Naive thymus-derived CD4-positive, alpha-beta T cell (primary cell): ENCODE results near the gene PDCD1LG2. TPM values are rescaled to one million over a fixed set of nuclear protein-coding genes. Genes with fewer than 3 reads are reported as not detected.

Experiments
- ATAC-seq: fragments of 150-1000 bp; cut with Tn5 transposase; 2 replicates; pipeline ENCODE4 v1.10.0; 2021; ENCODE audit warnings: mild to moderate bottlenecking, moderate library complexity
- CTCF ChIA-PET: fragments of 350-600 bp; sonication (Branson Sonifier 250); formaldehyde crosslinking; loops from one replicate; lab custom pipeline; 2021; ENCODE audit warnings: antibody characterized with exemption; lab: Charles Lee
- POLR2A ChIA-PET: fragments of 350-600 bp; sonication (Branson Sonifier 250); formaldehyde crosslinking; loops from one replicate; lab custom pipeline; 2021; ENCODE audit warnings: antibody characterized with exemption, inconsistent platforms; lab: Charles Lee
- DNase-seq, 9 donors: peaks; one replicate each; pipeline versions ENCODE4 v3.0.0 to v3.0.0-alpha.2; 2020 to 2022; ENCODE audit warnings: mixed read lengths in 1 of 9
- H3K27ac ChIP-seq: one replicate; pipeline ENCODE4 v1.7.0; 2013; ENCODE audit warnings: mild to moderate bottlenecking, low read depth, low read length, moderate library complexity
- H3K27me3 ChIP-seq, 2 donors: one replicate each; pipeline ENCODE4 v1.7.0; 2013; ENCODE audit warnings: low read length in 2 of 2, mild to moderate bottlenecking in 2 of 2, moderate library complexity in 2 of 2; ENCODE audit not compliant: control insufficient read depth in 2 of 2, insufficient read depth in 2 of 2
- H3K36me3 ChIP-seq, 3 experiments: 1 replicate in 2 of 3; 2 replicates in 1 of 3; pipeline ENCODE4 v1.7.0; 2013; ENCODE audit warnings: low read length in 3 of 3, mild to moderate bottlenecking in 3 of 3, moderate library complexity in 1 of 3; ENCODE audit not compliant: insufficient read depth in 3 of 3, control insufficient read depth in 2 of 3
- H3K4me1 ChIP-seq, 2 donors: one replicate each; pipeline ENCODE4 v1.7.0; 2013; ENCODE audit warnings: low read length in 2 of 2, mild to moderate bottlenecking in 2 of 2, moderate library complexity in 1 of 2; ENCODE audit not compliant: control insufficient read depth in 2 of 2, insufficient read depth in 2 of 2
- H3K4me3 ChIP-seq: 2 replicates; pipeline ENCODE4 v1.7.0; 2013; ENCODE audit warnings: mild to moderate bottlenecking, low read length
- H3K9me3 ChIP-seq, 3 experiments: 1 replicate in 2 of 3; 2 replicates in 1 of 3; pipeline ENCODE4 v1.7.0; 2013; ENCODE audit warnings: low read length in 3 of 3; ENCODE audit not compliant: control insufficient read depth in 2 of 3
- H3K27ac Mint-ChIP-seq, 9 donors: one replicate each; pipeline ENCODE4 v1.8.0; 2020 to 2022; ENCODE audit warnings: mixed read lengths in 9 of 9, mild to moderate bottlenecking in 8 of 9, moderate library complexity in 5 of 9, inconsistent platforms in 2 of 9
- H3K27me3 Mint-ChIP-seq, 5 donors: one replicate each; pipeline ENCODE4 v1.8.0; 2021 to 2022; ENCODE audit warnings: mixed read lengths in 5 of 5, mild to moderate bottlenecking in 1 of 5
- H3K36me3 Mint-ChIP-seq, 5 donors: one replicate each; pipeline ENCODE4 v1.8.0; 2020 to 2022; ENCODE audit warnings: mixed read lengths in 5 of 5, mild to moderate bottlenecking in 3 of 5, inconsistent platforms in 1 of 5
- H3K4me1 Mint-ChIP-seq, 7 donors: one replicate each; pipeline ENCODE4 v1.8.0; 2020 to 2022; ENCODE audit warnings: mixed read lengths in 7 of 7, mild to moderate bottlenecking in 3 of 7, inconsistent platforms in 1 of 7
- H3K4me3 Mint-ChIP-seq, 10 donors: one replicate each; pipeline ENCODE4 v1.8.0; 2020 to 2022; ENCODE audit warnings: mild to moderate bottlenecking in 10 of 10, mixed read lengths in 10 of 10, moderate library complexity in 6 of 10, inconsistent platforms in 2 of 10
- H3K9me3 Mint-ChIP-seq, 11 donors: one replicate each; pipeline ENCODE4 v1.8.0; 2020 to 2022; ENCODE audit warnings: mixed read lengths in 11 of 11, mild to moderate bottlenecking in 4 of 11, inconsistent platforms in 1 of 11, moderate library complexity in 1 of 11
- intact Hi-C, 2 donors: fragments of 100-400 bp; cut with micrococcal nuclease; formaldehyde crosslinking; loops; one replicate each; pipeline ENCODE4 v1.15.1; 2023
- polyA plus RNA-seq, 2 donors: library from polyadenylated mRNA; unstranded; fragments of 300-500 nt; fragmentation: Illumina TruSeq; gene quantifications; one replicate each; pipeline ENCODE4 v1.2.3, GENCODE V29; 2021
- total RNA-seq, 6 experiments: library from RNA in 5 of 6; stranded (reverse) in 5 of 6; gene quantifications; 1 replicate in 5 of 6; 2 replicates in 1 of 6; pipeline ENCODE4 v1.2.3 and lab custom pipeline; 2021 to 2026

Gene PDCD1LG2
- total and polyA plus RNA-seq, 7 experiments from 2014 or later: 0.16 to 7.4 (median 0.32) TPM; not detected in 2

DNA sequence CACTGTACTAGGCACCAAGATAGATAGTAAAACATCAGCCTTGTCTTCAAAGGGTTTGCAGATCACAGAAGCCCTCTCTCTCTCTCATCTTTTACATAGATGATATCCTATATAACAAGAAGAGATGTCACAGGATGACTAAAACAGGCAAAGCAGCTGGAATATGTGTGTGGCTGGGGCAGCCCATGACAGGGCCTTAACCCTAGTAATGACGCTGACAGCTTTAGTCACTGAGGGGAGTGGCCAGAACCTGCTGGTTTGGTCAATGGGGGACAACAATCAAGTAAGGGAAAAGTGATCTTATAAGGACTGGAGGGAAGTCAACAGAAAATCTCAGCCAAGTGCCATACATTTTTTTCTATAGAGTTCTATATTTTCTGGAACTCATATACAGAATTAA lies 76.7 kb downstream of the PDCD1LG2 start:
- Mint-ChIP-seq H3K4me1 (peaks cover 25 to 66% (median 50%) of the 10 kb centered on the region in 7 donors), H3K27ac (peak overlapping the region; percentile 85 to 99 (median 97)), H3K36me3 (peaks cover 0 to 22% (median 0%) of the 10 kb centered on the region in 5 donors), H3K27me3 (peaks cover 0 to 7% (median 0%) of the 10 kb centered on the region in 5 donors), H3K9me3 (no peaks in the 10 kb centered on the region), H3K4me3 (peak overlapping the region in 8 of 10 donors; percentile 3 to 70 (median 58))
- intact Hi-C loops: loop anchor here (5.0 to 10.0 kb wide), 4 partner anchors 55 to 602 kb away; partner anchors contain the start of genes RLN1 (in 2 of the 2), JAK2 (in 1 of the 2) and RLN2 (in 1 of the 2)
- ChIA-PET CTCF (interaction anchor here (0.6 to 5.5 kb wide), 11 partner anchors 9 to 827 kb away, joined by 3 to 83 read pairs (median 4); partner anchors contain the start of genes CD274 and PLGRKT), POLR2A (interaction anchor here (0.7 to 7.0 kb wide), 13 partner anchors 12 to 349 kb away, joined by 3 to 82 read pairs (median 5); partner anchors contain the start of genes CD274, PLGRKT and RIC1)
- Histone ChIP-seq H3K27me3 (no peaks in the 10 kb centered on the region), H3K4me3 (no peak overlapping the region), H3K4me1 (peaks cover 24 to 32% of the 10 kb centered on the region in 2 donors), H3K27ac (peak overlapping the region; percentile 61), H3K36me3 (no peaks in the 10 kb centered on the region), H3K9me3 (no peaks in the 10 kb centered on the region)
- ATAC-seq (no peak), DNase-seq (peak in 1 of 9 donors; percentile 48)

DNA sequence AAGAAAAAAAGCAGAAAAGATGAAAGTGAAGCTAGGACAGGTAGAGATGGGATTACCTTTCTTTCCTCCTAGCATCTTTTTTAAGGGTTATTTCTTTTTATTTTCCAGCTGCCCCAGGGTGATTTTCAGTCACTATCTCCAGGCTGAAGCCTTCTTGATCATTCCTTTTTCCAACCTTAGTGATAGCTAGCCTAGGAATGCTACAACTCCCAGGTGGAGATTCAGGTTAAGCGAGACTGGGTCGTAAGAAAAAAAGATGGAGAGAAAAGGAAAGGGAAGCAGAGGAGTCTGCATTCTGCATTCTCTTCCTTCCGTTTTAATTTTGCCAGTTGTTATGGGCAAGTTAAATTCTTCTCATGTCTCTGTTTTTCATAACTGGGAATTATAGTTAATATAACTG lies 81.9 kb downstream of the PDCD1LG2 start:
- no peaks in the 10 kb centered on the region for H3K9me3 ChIP-seq
- ChIA-PET CTCF (no interaction called here), POLR2A (interaction anchor here (0.8 kb wide), 1 partner anchor 142 kb away, joined by 4 read pairs; the partner anchor contains the start of gene CD274)

DNA sequence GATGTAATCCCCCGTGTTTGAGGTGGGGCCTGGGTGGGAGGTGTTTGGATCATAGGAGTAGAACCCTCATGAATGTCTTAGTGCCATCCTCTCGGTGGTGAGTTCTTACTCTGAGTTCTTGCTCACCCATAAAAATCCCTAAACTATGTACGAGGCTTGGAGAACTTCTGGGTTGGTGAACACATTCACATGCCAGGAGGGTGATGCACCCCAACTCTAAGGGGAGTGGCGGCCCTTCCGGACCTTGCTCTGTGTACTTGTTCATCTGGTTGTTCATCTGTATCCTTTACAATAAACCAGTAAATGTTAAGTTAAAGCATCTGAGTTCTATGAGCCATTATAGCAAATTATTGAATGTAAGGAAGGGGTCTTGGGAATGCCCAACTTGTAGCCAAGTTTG lies 82.6 kb downstream of the PDCD1LG2 start:
- no peak for ATAC-seq
- no peak for DNase-seq
- peak overlapping the region in 2 of 9 donors; percentile 50 to 78 for H3K27ac Mint-ChIP-seq
- Histone ChIP-seq H3K9me3 (no peaks in the 10 kb centered on the region), H3K27me3 (no peaks in the 10 kb centered on the region), H3K27ac (no peak overlapping the region), H3K4me3 (no peak overlapping the region), H3K36me3 (no peaks in the 10 kb centered on the region), H3K4me1 (peaks cover 0 to 1% of the 10 kb centered on the region in 2 donors)
- ChIA-PET POLR2A (no interaction called here), CTCF (no interaction called here)
- no peaks in the 10 kb centered on the region for H3K9me3 Mint-ChIP-seq
- intact Hi-C loops: loop anchor here in 1 of 2 donors (5.0 kb wide), 1 partner anchor 521 kb away; no protein-coding TSS in a partner anchor
- H3K4me1 Mint-ChIP-seq: peaks cover 6 to 32% (median 12%) of the 10 kb centered on the region in 7 donors
- peaks cover 0 to 7% (median 0%) of the 10 kb centered on the region in 5 donors for H3K27me3 Mint-ChIP-seq
- H3K4me3 Mint-ChIP-seq: no peak overlapping the region
- H3K36me3 Mint-ChIP-seq: peaks cover 0 to 7% (median 0%) of the 10 kb centered on the region in 5 donors

More for the DNA sequence above, 81.9 kb downstream of the PDCD1LG2 start:
- Histone ChIP-seq H3K27me3 (no peaks in the 10 kb centered on the region), H3K4me1 (peaks cover 3 to 8% of the 10 kb centered on the region in 2 donors), H3K36me3 (no peaks in the 10 kb centered on the region), H3K27ac (no peak overlapping the region), H3K4me3 (no peak overlapping the region)
- no peak for ATAC-seq
- H3K4me3 Mint-ChIP-seq: no peak overlapping the region
- peaks cover 0 to 3% (median 0%) of the 10 kb centered on the region in 5 donors for H3K36me3 Mint-ChIP-seq
- peaks cover 0 to 7% (median 0%) of the 10 kb centered on the region in 5 donors for H3K27me3 Mint-ChIP-seq
- H3K4me1 Mint-ChIP-seq: peaks cover 12 to 39% (median 18%) of the 10 kb centered on the region in 7 donors
- no peak for DNase-seq
- H3K27ac Mint-ChIP-seq: no peak overlapping the region
- no peaks in the 10 kb centered on the region for H3K9me3 Mint-ChIP-seq
- intact Hi-C loops: loop anchor here in 1 of 2 donors (5.0 kb wide), 1 partner anchor 520 kb away; no protein-coding TSS in a partner anchor

DNA sequence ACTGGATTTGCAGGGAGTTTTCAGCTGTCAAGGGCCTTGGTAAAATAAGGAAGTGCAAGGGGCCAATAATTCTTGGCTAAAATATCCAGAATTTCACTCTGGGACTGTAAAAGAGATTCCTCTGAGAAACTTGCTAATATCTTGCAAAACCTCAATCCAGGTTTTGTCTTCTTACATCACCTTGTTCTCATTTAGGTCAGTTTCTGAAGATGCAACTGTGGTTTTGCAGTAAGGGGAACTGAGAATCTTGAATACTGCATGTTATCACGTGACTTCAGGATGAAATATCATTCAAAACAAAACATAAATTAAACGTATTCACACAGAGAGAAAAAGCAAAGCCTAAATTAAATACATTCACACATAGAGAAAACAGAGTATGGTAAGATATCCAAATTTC lies 83.6 kb downstream of the PDCD1LG2 start:
- H3K9me3 ChIP-seq: no peaks in the 10 kb centered on the region
- CTCF ChIA-PET: interaction anchor here (1.0 kb wide), 1 partner anchor 144 kb away, joined by 3 read pairs; the partner anchor contains the start of gene CD274
- Mint-ChIP-seq H3K36me3 (peaks cover 0 to 8% (median 0%) of the 10 kb centered on the region in 5 donors), H3K27me3 (peaks cover 0 to 7% (median 0%) of the 10 kb centered on the region in 5 donors), H3K4me3 (no peak overlapping the region), H3K27ac (peak overlapping the region in 2 of 9 donors; percentile 46 to 47), H3K9me3 (no peaks in the 10 kb centered on the region), H3K4me1 (peaks cover 4 to 28% (median 11%) of the 10 kb centered on the region in 7 donors)
- no peak for ATAC-seq
- intact Hi-C loops: loop anchor here in 1 of 2 donors (5.0 kb wide), 1 partner anchor 522 kb away; no protein-coding TSS in a partner anchor
- no peak overlapping the region for H3K27ac ChIP-seq
- no peak for DNase-seq
- POLR2A ChIA-PET: interaction anchor here (0.7 kb wide), 1 partner anchor 151 kb away, joined by 3 read pairs; no protein-coding TSS in a partner anchor
- H3K4me3 ChIP-seq: no peak overlapping the region
- H3K4me1 ChIP-seq: no peaks in the 10 kb centered on the region
- H3K27me3 ChIP-seq: no peaks in the 10 kb centered on the region
- no peaks in the 10 kb centered on the region for H3K36me3 ChIP-seq

DNA sequence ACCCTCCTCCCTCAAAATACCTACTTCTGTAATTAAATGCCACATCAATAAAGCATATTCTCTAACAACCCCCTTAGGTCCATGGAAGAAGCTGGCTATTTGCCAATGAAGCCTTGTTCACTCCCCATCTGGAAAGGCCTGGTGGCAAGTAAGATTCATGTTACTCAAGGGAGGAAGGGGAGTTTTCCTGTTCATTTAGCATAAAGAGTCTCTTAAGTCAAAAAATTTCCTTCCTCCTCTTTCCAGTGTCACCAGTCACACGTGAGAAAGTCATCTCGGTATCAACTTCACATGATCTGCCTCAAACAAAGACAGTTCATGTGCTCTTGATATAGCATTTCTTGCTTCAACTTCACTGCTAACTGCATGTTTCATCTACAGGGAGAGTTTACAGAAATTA lies 85.8 kb downstream of the PDCD1LG2 start:
- ChIA-PET CTCF (interaction anchor here (0.5 to 2.1 kb wide), 5 partner anchors 9 to 810 kb away, joined by 3 to 10 read pairs (median 4); partner anchors contain the start of genes CD274 and INSL6), POLR2A (interaction anchor here (1.3 to 2.1 kb wide), 2 partner anchors 31 to 159 kb away, joined by 4 to 8 read pairs; partner anchors contain the start of gene PLGRKT)
- Mint-ChIP-seq H3K4me3 (no peak overlapping the region), H3K27me3 (peaks cover 0 to 6% (median 0%) of the 10 kb centered on the region in 5 donors), H3K27ac (peak overlapping the region in 3 of 9 donors; percentile 41 to 57 (median 45)), H3K9me3 (no peaks in the 10 kb centered on the region), H3K4me1 (peaks cover 10 to 23% (median 16%) of the 10 kb centered on the region in 7 donors), H3K36me3 (peaks cover 0 to 8% (median 0%) of the 10 kb centered on the region in 5 donors)
- Histone ChIP-seq H3K4me1 (peaks cover 3% of the 10 kb centered on the region in 2 donors), H3K27ac (no peak overlapping the region), H3K4me3 (no peak overlapping the region), H3K9me3 (no peaks in the 10 kb centered on the region), H3K27me3 (no peaks in the 10 kb centered on the region), H3K36me3 (no peaks in the 10 kb centered on the region)
- ATAC-seq (no peak), DNase-seq (no peak)
- intact Hi-C loops: no loop called here
